GM12878 (cell line): ENCODE data around the gene CLEC2A. TPM values are rescaled to one million over a fixed set of nuclear protein-coding genes. Genes with fewer than 3 reads are reported as not detected.

Experiments used
- ATAC-seq: fragments of 200-7000 bp; cut with Tn5 transposase; 3 replicates; pipeline ENCODE4 v1.9.1; 2020; ENCODE audit warnings: mild to moderate bottlenecking, moderate library complexity
- BruUV-seq: library from RNA; stranded (reverse); fragments of 400-500 nt; replicated peaks from 2 replicates; lab custom pipeline; 2021; lab: Mats Ljungman, UMichigan
- CTCF ChIA-PET: fragments of 300-600 bp; sonication (Branson Sonifier 250); formaldehyde crosslinking; extraction: SDS; loops from one replicate; lab custom pipeline; 2021; ENCODE audit warnings: inconsistent platforms; lab: Yijun Ruan, JAX
- POLR2A ChIA-PET: fragments of 350-600 bp; formaldehyde crosslinking; extraction: SDS; loops from one replicate; lab custom pipeline; 2021; ENCODE audit warnings: inconsistent platforms; lab: Charles Lee
- RAD21 ChIA-PET: fragments of 300-600 bp; sonication (Branson Sonifier 250); formaldehyde crosslinking; loops from one replicate; lab custom pipeline; 2023; ENCODE audit warnings: antibody characterized with exemption; ENCODE audit not compliant: unreplicated experiment; lab: Charles Lee
- SMC1A ChIA-PET: fragments of 300-600 bp; sonication (Branson Sonifier 250); formaldehyde crosslinking; loops from one replicate; lab custom pipeline; 2023; ENCODE audit not compliant: unreplicated experiment, uncharacterized antibody; lab: Charles Lee
- DNase-seq: peaks from one replicate; pipeline ENCODE4 v3.0.0-alpha.2; 2011; ENCODE audit warnings: low read depth, low spot score
- FAIRE-seq: peaks from 3 replicates; lab custom pipeline; 2011; peaks lifted over from hg19 to GRCh38; lab: Jason Lieb, UNC
- H2AFZ ChIP-seq: 2 replicates; pipeline ENCODE4 v1.6.0; 2011; ENCODE audit warnings: low read depth, low read length, control low read depth; ENCODE audit not compliant: control insufficient read depth
- H3K27ac ChIP-seq: 2 replicates; pipeline ENCODE4 v1.5.1; 2011; ENCODE audit warnings: control low read depth; ENCODE audit not compliant: control insufficient read depth, insufficient read depth
- H3K27me3 ChIP-seq, 2 experiments: replicated peaks in 1 of 2; 2 replicates each; pipeline versions ENCODE4 v1.6.0 to v1.6.1; 2011; ENCODE audit warnings: low read length in 1 of 2; ENCODE audit not compliant: control insufficient read depth in 2 of 2, insufficient read depth in 2 of 2
- H3K36me3 ChIP-seq, 2 experiments: 2 replicates each; pipeline ENCODE4 v1.5.1; 2011; ENCODE audit warnings: low read length in 1 of 2; ENCODE audit not compliant: control insufficient read depth in 2 of 2, insufficient read depth in 2 of 2
- H3K4me1 ChIP-seq: 2 replicates; pipeline ENCODE4 v1.6.1; 2011; ENCODE audit warnings: mild to moderate bottlenecking, low read length, moderate library complexity, mixed read lengths; ENCODE audit not compliant: control insufficient read depth, insufficient read depth
- H3K4me2 ChIP-seq: 2 replicates; pipeline ENCODE4 v1.6.0; 2011; ENCODE audit warnings: control low read depth; ENCODE audit not compliant: control insufficient read depth, insufficient read depth
- H3K4me3 ChIP-seq: fragments of 200-600 bp; sonication (generic); 2 replicates; pipeline ENCODE4 v1.5.1; 2016
- H3K79me2 ChIP-seq: 2 replicates; pipeline ENCODE4 v1.6.0; 2011; ENCODE audit warnings: low read length; ENCODE audit not compliant: control insufficient read depth, insufficient read depth
- H3K9ac ChIP-seq: 2 replicates; pipeline ENCODE4 v1.8.0; 2011; ENCODE audit warnings: low read length, control low read depth, mixed read lengths; ENCODE audit not compliant: control insufficient read depth, insufficient read depth
- H3K9me3 ChIP-seq: replicated peaks from 3 replicates; pipeline ENCODE4 v1.5.1; 2011; ENCODE audit warnings: mild to moderate bottlenecking, low read length; ENCODE audit not compliant: control insufficient read depth, insufficient read depth
- H4K20me1 ChIP-seq: 2 replicates; pipeline ENCODE4 v1.6.0; 2011; ENCODE audit not compliant: control insufficient read depth, insufficient read depth
- EZH2 ChIP-seq: IDR thresholded peaks from 2 replicates; pipeline ENCODE4 v1.6.1; 2012; ENCODE audit warnings: low read depth, mild to moderate bottlenecking, control low read depth, inconsistent platforms, low read length, borderline replicate concordance; ENCODE audit not compliant: control insufficient read depth
- HSF1 ChIP-seq: fragments of 150-350 bp; IDR thresholded peaks from 2 replicates; pipeline ENCODE4 v1.6.1; 2014; ENCODE audit warnings: mild to moderate bottlenecking, low read depth, low read length
- MLLT1 ChIP-seq: fragments of 450-650 bp; IDR thresholded peaks from 2 replicates; pipeline ENCODE4 v1.6.1; 2016; ENCODE audit warnings: mild to moderate bottlenecking
- MYC ChIP-seq: IDR thresholded peaks from 2 replicates; pipeline ENCODE4 v1.6.1; 2011; ENCODE audit warnings: mild to moderate bottlenecking, low read length, moderate library complexity, inconsistent platforms; ENCODE audit not compliant: insufficient read depth, insufficient replicate concordance, insufficient read length, severe bottlenecking
- NR2C2 ChIP-seq: IDR thresholded peaks from 2 replicates; pipeline ENCODE4 v1.6.1; 2011; ENCODE audit warnings: borderline replicate concordance, low read depth; ENCODE audit not compliant: control insufficient read depth, insufficient read length
- PKNOX1 ChIP-seq: fragments of 450-650 bp; IDR thresholded peaks from 2 replicates; pipeline ENCODE4 v1.6.1; 2016; ENCODE audit warnings: mild to moderate bottlenecking
- SMAD5 ChIP-seq: IDR thresholded peaks from 2 replicates; pipeline ENCODE4 v1.6.1; 2016; ENCODE audit warnings: antibody characterized with exemption, low read depth
- SREBF2 ChIP-seq: IDR thresholded peaks from 2 replicates; pipeline ENCODE4 v1.6.1; 2012; ENCODE audit warnings: mild to moderate bottlenecking, low read length
- SRF ChIP-seq, 2 experiments: IDR thresholded peaks; 2 replicates each; pipeline ENCODE4 v1.6.1; 2011; ENCODE audit warnings: low read depth in 2 of 2, low read length in 2 of 2, mild to moderate bottlenecking in 1 of 2, moderate library complexity in 1 of 2
- ZBTB11 ChIP-seq: fragments of 450-650 bp; formaldehyde crosslinking; IDR thresholded peaks from 2 replicates; pipeline ENCODE4 v1.5.0; 2022; ENCODE audit warnings: mild to moderate bottlenecking, missing genetic modification characterization
- ZNF217 ChIP-seq: fragments of 450-650 bp; IDR thresholded peaks from 2 replicates; pipeline ENCODE4 v1.6.1; 2017; ENCODE audit warnings: antibody characterized with exemption, mild to moderate bottlenecking
- ZNF274 ChIP-seq: IDR thresholded peaks from one replicate; pipeline ENCODE4 v1.8.0; 2011; ENCODE audit not compliant: insufficient read length, insufficient read depth
- WGBS: methylation state at CpG from one replicate; pipeline ENCODE4 v1.1.6; 2016; ENCODE audit warnings: low lambda C conversion rate; ENCODE audit not compliant: insufficient replicate concordance, insufficient coverage; ENCODE audit errors: missing lambda C conversion rate; 5-methylcytosine and 5-hydroxymethylcytosine counted together
- in situ Hi-C: fragments of 300-500 bp; cut with MboI; formaldehyde crosslinking; loops from 9 replicates; pipeline ENCODE4 v1.14.3; 2018; ENCODE audit warnings: mixed read lengths
- intact Hi-C: fragments of 100-400 bp; cut with micrococcal nuclease; formaldehyde crosslinking; loops from one replicate; pipeline ENCODE4 v1.14.2; 2022; ENCODE audit not compliant: unreplicated experiment
- polyA plus RNA-seq, 11 experiments: library from polyadenylated mRNA; depleted of rRNA in 4 of 11; unstranded in 6 of 11; stranded (reverse) in 5 of 11; fragments of >200 nt; fragmentation: Nextera tagmentation in 4 of 11; fragmentation: Illumina TruSeq in 1 of 11; extraction: Ambion mirVana in 4 of 11; extraction: Trizol in 1 of 11; gene quantifications; 1 replicate in 1 of 11; 2 replicates in 10 of 11; pipeline versions ENCODE4 v1.2.1 to v1.2.3, GENCODE V29; 2011 to 2016; ENCODE audit warnings: inconsistent platforms in 2 of 11, missing spikeins in 2 of 11, low read depth in 1 of 11
- total RNA-seq, 4 experiments: library from RNA; depleted of rRNA in 3 of 4; stranded (reverse); fragments of >200 nt in 3 of 4; fragmentation: Illumina TruSeq in 1 of 4; extraction: Trizol in 1 of 4; gene quantifications; 2 replicates each; pipeline versions ENCODE4 v1.2.1 to v1.2.3, GENCODE V29; 2013 to 2021

Gene CLEC2A
- total and polyA plus RNA-seq, 10 of the 15 experiments (the other 5 are each of a cell fraction or from before 2014, with no cell fraction given), result not detected

GRCh38 chr12:9922429-9922828 is 9.7 kb downstream of the CLEC2A start:
- DNase-seq (no peak), FAIRE-seq (no peak), ATAC-seq (no peak)
- 25% methylated on average over 1 of the region's 1 CpG for WGBS
- Histone ChIP-seq H4K20me1 (no peaks in the 10 kb centered on the region), H3K4me2 (no peak overlapping the region), H3K9me3 (no peaks in the 10 kb centered on the region), H3K4me1 (no peaks in the 10 kb centered on the region), H3K27ac (no peak overlapping the region), H3K27me3 (peaks cover 0 to 2% of the 10 kb centered on the region in 2 experiments; a peak in 2 of 4 replicates), H2AFZ (no peak overlapping the region), H3K79me2 (no peaks in the 10 kb centered on the region), H3K36me3 (no peaks in the 10 kb centered on the region), H3K9ac (no peak overlapping the region), H3K4me3 (no peak overlapping the region)
- BruUV-seq, result no TSS peak
- CTCF ChIA-PET, result interaction anchor here (0.8 to 3.1 kb wide), 7 partner anchors 14 to 175 kb away, joined by 3 to 15 read pairs (median 3); no protein-coding TSS in a partner anchor
- POLR2A ChIA-PET, result no interaction called here
- SMC1A ChIA-PET, result interaction anchor here (1.1 to 1.4 kb wide), 3 partner anchors 21 to 173 kb away, joined by 3 to 5 read pairs (median 5); no protein-coding TSS in a partner anchor
- intact Hi-C loops, result no loop called here
- in situ Hi-C loops, result no loop called here
- RAD21 ChIA-PET, result interaction anchor here (1.4 kb wide), 1 partner anchor 172 kb away, joined by 4 read pairs; no protein-coding TSS in a partner anchor
- TF ChIP-seq ZNF217 (no peak), SMAD5 (no peak), SRF (IDR thresholded peaks at IDR 0.05; ENCODE audit: low read depth in 2 of 2, low read length in 2 of 2) (no peak), EZH2 (no peak), MLLT1 (no peak), HSF1 (no peak), ZBTB11 (CRISPR knock-in tag) (no peak), ZNF274 (no peak), PKNOX1 (no peak), SREBF2 (no peak), NR2C2 (no peak), MYC (no peak)
